ENCODE results near the gene PEX14.
"Not testable (repeated sequence)": the region's sequence is repeated elsewhere in the genome, so short reads cannot be mapped to it uniquely, and the experiment has no call there.

The PEX14 gene

GRCh38 chr1:10495475-10495817 is 20.7 kb downstream of the PEX14 start:
- DNase-seq (ENCODE audit: low read depth): no peak

- DNase-seq (ENCODE audit: low read depth): no peak
Observed at GRCh38 chr1:10495952-10496351, 21.2 kb downstream of the PEX14 start.

GRCh38 chr1:10497109-10497508 is 22.4 kb downstream of the PEX14 start:
- no peak for DNase-seq (ENCODE audit: low read depth)

- no peak for DNase-seq (ENCODE audit: low read depth)
Observed at GRCh38 chr1:10498231-10498630, 23.5 kb downstream of the PEX14 start.

GRCh38 chr1:10502206-10502605 is 27.5 kb downstream of the PEX14 start:
- DNase-seq (ENCODE audit: low read depth): no peak

- no peak for DNase-seq (ENCODE audit: low read depth)
Observed at GRCh38 chr1:10504249-10504648, 29.5 kb downstream of the PEX14 start.

- not testable (repeated sequence) for DNase-seq (ENCODE audit: low read depth)
Observed at GRCh38 chr1:10506046-10506676, 31.4 kb downstream of the PEX14 start.

GRCh38 chr1:10506677-10507047 is 31.9 kb downstream of the PEX14 start:
- DNase-seq (ENCODE audit: low read depth): no peak

- DNase-seq (ENCODE audit: low read depth): peak; percentile 77
Observed at GRCh38 chr1:10507111-10507879, 32.5 kb downstream of the PEX14 start.

GRCh38 chr1:10508511-10508951 is 33.8 kb downstream of the PEX14 start:
- no peak for DNase-seq (ENCODE audit: low read depth)

- DNase-seq (ENCODE audit: low read depth): no peak
Observed at GRCh38 chr1:10509809-10510509, 35.2 kb downstream of the PEX14 start.

- peak; percentile 94 for DNase-seq (ENCODE audit: low read depth)
Observed at GRCh38 chr1:10510520-10511493, 36.1 kb downstream of the PEX14 start.

GRCh38 chr1:10511494-10511885 is 36.7 kb downstream of the PEX14 start:
- DNase-seq (ENCODE audit: low read depth): no peak

- DNase-seq (ENCODE audit: low read depth): no peak
Observed at GRCh38 chr1:10513199-10513598, 38.4 kb downstream of the PEX14 start.

- DNase-seq (ENCODE audit: low read depth): peak; percentile 60
Observed at GRCh38 chr1:10514490-10515235, 39.9 kb downstream of the PEX14 start.

- no peak for DNase-seq (ENCODE audit: low read depth)
Observed at GRCh38 chr1:10515301-10515975, 40.7 kb downstream of the PEX14 start.

- DNase-seq (ENCODE audit: low read depth): no peak
Observed at GRCh38 chr1:10515976-10516750, 41.4 kb downstream of the PEX14 start.

GRCh38 chr1:10516925-10517676 is 42.4 kb downstream of the PEX14 start:
- DNase-seq (ENCODE audit: low read depth): no peak

- DNase-seq (ENCODE audit: low read depth): no peak
Observed at GRCh38 chr1:10517677-10517982, 42.9 kb downstream of the PEX14 start.
